ENCODE data around the gene ODAD3. TPM values are rescaled to one million over a fixed set of nuclear protein-coding genes. Genes with fewer than 3 reads are reported as not detected.
"Not testable (repeated sequence)": the region's sequence is repeated elsewhere in the genome, so short reads cannot be mapped to it uniquely, and the experiment has no call there.

ODAD3 gene
- polyA plus RNA-seq, 3 donors from 2014 or later: not detected

DNA sequence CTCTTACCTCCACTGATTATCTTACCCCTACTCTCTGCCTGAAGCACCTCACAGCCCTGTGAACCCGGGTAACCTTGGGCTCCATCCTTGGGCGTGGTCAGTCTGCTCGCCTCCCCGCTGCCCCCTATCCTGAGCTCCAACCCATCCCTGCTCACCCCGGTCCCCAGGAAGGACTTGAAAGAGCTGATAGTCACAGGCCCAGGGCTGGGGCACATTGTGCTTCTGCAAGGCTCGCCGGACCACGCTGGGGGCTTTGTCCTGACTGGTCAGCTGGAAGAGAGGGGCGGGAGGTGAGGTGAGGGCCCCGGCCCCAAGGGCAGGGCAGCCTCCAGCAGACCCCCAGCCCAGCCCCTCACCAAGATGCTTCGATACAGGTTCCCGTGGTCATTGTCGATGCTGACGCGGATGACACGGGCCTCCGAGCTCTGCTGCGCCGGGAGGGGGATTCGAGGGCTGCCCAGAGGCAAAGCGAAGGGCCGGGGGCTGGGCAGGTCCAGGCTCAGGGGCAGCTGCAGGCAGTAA, 37.8 kb downstream of the ODAD3 start:
- Mint-ChIP-seq H3K27me3 (ENCODE audit: low read depth in 3 of 3) (peaks cover 0 to 5% (median 2%) of the 10 kb centered on the region in 3 donors), H3K9me3 (peaks cover 0 to 2% (median 0%) of the 10 kb centered on the region in 6 donors), H3K36me3 (peaks cover 0 to 3% (median 0%) of the 10 kb centered on the region in 3 donors), H3K4me1 (peaks cover 0 to 2% of the 10 kb centered on the region in 2 donors), H3K4me3 (no peak overlapping the region), H3K27ac (no peak overlapping the region)
- DNase-seq: no peak

DNA sequence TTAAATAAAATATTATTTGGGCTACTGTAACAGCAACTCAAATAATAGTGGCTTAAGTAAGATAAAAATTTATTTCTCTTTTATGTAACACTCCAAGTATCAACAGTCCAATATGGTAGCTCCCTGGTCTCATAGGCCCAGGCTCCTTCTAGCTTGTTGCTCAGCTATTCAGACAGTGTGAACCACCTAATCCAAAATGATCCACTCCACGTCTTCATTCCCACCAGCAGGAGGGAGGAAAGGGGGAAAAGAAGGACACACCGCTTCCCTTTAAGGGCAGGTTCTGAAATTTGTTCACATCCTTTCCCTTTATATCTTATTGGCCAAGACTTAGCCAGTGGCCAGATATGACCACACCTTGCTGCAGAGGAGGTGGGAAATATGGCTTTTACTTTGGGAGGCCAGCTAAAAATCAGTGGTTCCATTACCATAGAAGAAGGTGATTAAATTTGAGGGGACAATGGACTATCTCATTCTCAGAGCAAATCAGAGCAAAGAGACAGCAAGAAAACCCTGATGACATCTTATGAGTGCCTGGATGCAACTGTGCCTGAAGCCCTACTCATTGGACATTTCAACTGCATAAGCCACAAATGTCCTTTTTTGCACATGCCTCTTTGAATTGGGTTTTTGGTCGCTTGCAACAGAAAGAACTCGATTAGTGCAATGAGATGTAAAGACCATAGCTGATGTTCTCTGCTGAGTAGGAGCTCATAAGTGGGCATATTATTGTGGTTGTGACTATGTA, 43.8 kb downstream of the ODAD3 start:
- H3K9me3 Mint-ChIP-seq: peaks cover 0 to 3% (median 0%) of the 10 kb centered on the region in 6 donors
- no peak for DNase-seq
- H3K4me1 Mint-ChIP-seq: peaks cover 0 to 2% of the 10 kb centered on the region in 2 donors
- H3K4me3 Mint-ChIP-seq: no peak overlapping the region
- peaks cover 0 to 3% (median 0%) of the 10 kb centered on the region in 3 donors for H3K36me3 Mint-ChIP-seq
- H3K27ac Mint-ChIP-seq: no peak overlapping the region
- H3K27me3 Mint-ChIP-seq (ENCODE audit: low read depth in 3 of 3): peaks cover 0 to 7% (median 0%) of the 10 kb centered on the region in 3 donors

DNA sequence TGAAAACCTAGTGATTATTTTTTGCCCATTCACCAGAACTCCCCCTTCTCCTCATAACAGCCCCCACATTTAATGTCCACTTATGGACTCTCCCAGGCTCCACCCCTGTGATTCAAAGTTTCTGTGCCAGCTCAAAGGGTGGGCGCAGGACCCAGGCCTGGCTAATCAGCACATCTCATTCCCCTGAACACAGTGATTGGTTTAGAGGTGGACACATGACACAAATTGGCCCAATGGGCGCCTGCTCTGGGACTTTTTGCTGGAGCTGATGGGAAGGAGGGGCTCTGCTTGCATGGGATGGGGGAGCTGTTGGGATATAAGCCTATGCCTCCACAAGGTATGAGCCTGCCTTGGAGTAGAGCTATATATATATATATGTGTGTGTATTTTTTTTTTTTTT, 44.6 kb downstream of the ODAD3 start:
- peaks cover 0 to 7% (median under 1%) of the 10 kb centered on the region in 3 donors for H3K27me3 Mint-ChIP-seq (ENCODE audit: low read depth in 3 of 3)
- H3K36me3 Mint-ChIP-seq: peaks cover 0 to 2% (median 0%) of the 10 kb centered on the region in 3 donors
- H3K27ac Mint-ChIP-seq: peak overlapping the region in 1 of 6 donors; percentile 56
- H3K9me3 Mint-ChIP-seq: peaks cover 0 to 3% (median 0%) of the 10 kb centered on the region in 6 donors
- H3K4me1 Mint-ChIP-seq: peaks cover 0 to 2% of the 10 kb centered on the region in 2 donors
- no peak for DNase-seq
- no peak overlapping the region for H3K4me3 Mint-ChIP-seq

DNA sequence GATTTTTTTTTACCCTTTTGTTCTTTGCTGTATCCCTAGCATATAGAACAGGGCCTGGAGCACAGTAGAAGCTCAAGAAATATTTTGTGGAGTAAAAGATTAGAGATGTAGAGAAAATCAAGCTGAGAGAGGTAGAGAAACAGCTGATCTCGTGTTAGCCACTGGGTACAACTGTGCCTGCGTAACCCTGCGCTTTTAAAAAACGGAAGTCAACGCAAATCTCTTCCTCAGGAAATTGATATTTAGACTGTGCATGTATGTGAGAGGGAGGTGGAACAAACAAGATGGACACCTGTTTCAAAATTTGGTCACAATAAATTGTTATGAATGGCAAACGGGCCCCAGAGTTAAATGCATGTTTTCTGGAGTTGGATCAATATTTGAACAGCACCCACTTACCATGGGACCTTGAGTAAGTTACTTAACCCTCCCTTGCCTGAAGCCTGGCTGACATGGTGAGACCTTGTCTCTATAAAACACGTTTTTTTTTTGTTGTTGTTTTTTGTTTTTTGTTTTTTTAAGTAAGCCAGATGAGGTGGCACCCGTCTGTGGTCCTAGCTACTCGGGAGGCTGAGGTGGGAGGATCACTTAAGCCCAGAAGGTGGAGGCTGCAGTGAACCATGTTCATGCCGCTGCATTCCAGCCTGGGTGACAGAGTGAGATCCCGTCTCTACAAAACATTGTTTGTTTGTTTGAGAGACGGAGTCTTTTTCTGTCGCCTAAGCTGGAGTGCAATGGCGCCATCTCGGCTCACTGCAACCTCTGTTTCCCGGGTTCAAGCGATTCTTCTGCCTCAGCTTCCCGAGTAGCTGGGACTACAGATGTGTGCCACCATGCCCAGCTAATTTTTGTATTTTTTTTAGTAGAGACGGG, 47.5 kb downstream of the ODAD3 start:
- no peak overlapping the region for H3K4me3 Mint-ChIP-seq
- H3K27me3 Mint-ChIP-seq (ENCODE audit: low read depth in 3 of 3): peaks cover 2 to 9% (median 7%) of the 10 kb centered on the region in 3 donors
- no peak for DNase-seq
- peaks cover 7 to 8% of the 10 kb centered on the region in 2 donors for H3K4me1 Mint-ChIP-seq
- no peaks in the 10 kb centered on the region for H3K36me3 Mint-ChIP-seq
- no peak overlapping the region for H3K27ac Mint-ChIP-seq
- peaks cover 0 to 3% (median 0%) of the 10 kb centered on the region in 6 donors for H3K9me3 Mint-ChIP-seq

DNA sequence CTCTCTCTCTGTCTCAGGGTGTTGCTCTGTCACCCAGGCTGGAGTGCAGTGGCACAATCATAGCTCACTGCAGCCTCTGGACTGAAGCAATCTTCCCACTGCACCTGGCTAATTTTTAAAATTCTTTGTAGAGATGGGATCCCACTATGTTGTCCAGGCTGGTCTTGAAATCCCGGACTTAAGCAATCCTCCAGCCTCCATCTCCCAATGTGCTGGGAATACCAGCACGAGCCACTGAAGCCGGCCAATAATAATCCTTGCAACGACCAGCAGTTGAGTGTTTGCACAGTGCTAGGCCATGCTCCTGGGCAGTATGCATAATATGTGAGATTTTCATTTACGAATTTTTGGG, 50.2 kb downstream of the ODAD3 start:
- Mint-ChIP-seq H3K9me3 (no peaks in the 10 kb centered on the region), H3K27me3 (ENCODE audit: low read depth in 3 of 3) (peaks cover 11 to 25% (median 20%) of the 10 kb centered on the region in 3 donors), H3K4me3 (no peak overlapping the region), H3K27ac (no peak overlapping the region), H3K36me3 (no peaks in the 10 kb centered on the region), H3K4me1 (peaks cover 28 to 29% of the 10 kb centered on the region in 2 donors)
- no peak for DNase-seq

DNA sequence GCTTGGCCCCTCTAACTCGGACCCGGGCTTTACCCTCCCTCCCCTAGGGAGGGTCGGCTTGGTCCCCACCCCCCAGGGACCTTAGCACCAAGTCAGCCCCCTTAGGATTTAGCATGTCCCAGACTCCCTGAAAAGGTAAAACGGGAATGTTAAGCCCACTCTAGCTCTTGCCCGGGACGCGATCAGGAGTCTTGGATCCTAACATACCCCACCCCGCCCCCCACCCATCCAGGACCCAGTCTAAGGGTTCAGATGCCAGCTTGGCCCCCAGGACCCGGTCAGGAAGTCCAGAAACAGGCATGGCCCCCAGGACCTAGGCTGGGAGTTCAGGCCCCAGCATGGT, 51.2 kb downstream of the ODAD3 start:
- Mint-ChIP-seq H3K27ac (no peak overlapping the region), H3K27me3 (ENCODE audit: low read depth in 3 of 3) (peaks cover 11 to 25% (median 20%) of the 10 kb centered on the region in 3 donors), H3K9me3 (no peaks in the 10 kb centered on the region), H3K36me3 (no peaks in the 10 kb centered on the region), H3K4me1 (peaks cover 28 to 29% of the 10 kb centered on the region in 2 donors), H3K4me3 (no peak overlapping the region)
- DNase-seq: no peak

DNA sequence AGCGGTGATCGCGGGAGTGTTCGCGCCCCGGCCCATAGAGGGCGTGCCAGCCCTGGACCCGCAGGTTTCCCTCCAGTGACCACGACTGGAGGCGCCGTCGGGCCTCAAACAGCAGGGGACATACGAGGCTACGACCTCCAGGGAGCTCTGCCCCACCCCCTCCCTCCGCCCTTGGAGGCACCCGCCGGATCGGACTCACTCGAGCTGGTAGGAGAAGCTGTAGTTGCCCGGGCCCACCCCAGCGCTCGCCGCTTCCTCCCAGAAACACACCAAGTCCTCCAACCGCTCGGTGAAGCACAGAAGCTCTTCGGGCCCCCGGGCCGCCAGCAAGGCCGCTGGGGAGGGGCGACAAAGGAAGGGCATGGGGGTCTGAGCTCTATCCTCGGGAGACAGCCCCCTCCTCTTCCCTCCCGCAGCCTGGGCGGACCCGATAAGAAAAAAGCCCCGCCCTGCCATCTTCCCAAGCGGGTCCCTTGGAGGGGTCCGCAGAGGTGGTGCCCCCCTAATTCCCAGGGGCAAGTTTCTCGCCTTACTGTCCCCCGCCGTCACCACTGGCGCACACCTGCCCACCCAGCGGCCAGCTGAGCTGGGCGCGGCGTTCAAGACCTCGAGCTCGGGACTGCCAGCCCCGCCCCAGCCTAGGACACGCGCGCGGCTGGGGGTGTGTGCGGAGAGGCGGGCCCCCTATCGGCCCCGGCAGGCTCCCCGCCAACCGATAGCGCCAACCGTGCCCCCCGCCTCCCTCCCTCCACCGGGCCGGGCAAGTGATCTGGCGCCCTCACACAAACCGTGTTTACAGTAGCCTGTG, 51.8 kb downstream of the ODAD3 start:
- peak overlapping the region in 4 of 6 donors; percentile 85 to 100 (median 88) for H3K27ac Mint-ChIP-seq
- H3K4me3 Mint-ChIP-seq: peak overlapping the region; percentile 56 to 72 (median 65)
- DNase-seq: peak; percentile 39 to 52 (median 42)
- H3K36me3 Mint-ChIP-seq: no peaks in the 10 kb centered on the region
- peaks cover 11 to 25% (median 20%) of the 10 kb centered on the region in 3 donors for H3K27me3 Mint-ChIP-seq (ENCODE audit: low read depth in 3 of 3)
- peaks cover 28 to 29% of the 10 kb centered on the region in 2 donors for H3K4me1 Mint-ChIP-seq
- H3K9me3 Mint-ChIP-seq: no peaks in the 10 kb centered on the region

DNA sequence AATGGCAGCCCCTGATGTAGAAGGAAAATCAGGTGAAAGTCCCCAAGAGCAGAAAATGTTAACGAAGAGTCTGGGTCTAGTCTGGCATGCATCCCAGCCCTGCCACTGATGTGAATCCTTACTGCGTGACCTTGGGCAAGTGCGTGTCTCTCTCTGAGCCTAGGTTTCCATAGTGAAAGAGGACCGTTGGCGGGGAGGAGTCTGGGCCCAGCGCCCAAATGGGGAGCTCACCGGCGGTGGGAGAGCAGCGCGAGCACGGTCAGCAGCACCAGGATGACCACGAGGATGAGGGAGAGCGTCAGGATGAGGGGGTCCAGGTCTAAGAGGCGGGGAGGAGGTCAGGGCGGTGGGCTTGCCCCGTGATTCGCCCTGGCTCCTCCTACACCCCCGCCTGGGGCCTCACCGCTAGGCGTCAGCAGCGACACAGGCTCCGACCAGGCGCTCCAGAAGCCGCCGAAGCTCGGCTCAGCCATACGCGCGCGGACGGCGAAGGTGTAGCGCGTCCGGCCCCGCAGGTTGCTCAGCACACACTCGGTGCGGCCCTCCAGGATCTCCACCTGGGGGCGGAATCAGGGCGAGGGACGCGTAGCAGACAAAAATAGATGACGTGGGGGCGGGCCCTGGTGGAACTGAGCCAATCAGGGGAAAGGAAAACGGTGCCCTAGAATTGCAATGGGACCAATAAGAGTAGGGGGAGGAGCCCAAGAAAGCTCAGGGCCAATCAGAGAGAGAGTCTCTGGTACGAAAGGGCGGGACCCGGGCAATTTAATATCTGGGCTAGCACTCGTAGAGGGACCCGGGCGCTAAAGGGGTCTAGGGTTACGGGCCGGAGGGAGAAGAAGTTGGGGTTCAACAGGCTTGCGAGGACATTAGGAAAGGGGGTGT, 54.0 kb downstream of the ODAD3 start:
- Mint-ChIP-seq H3K4me1 (peaks cover 28 to 38% of the 10 kb centered on the region in 2 donors), H3K27ac (peak overlapping the region; percentile 95 to 100 (median 96)), H3K9me3 (no peaks in the 10 kb centered on the region), H3K36me3 (peaks cover 4% of the 10 kb centered on the region in 3 donors), H3K4me3 (peak overlapping the region; percentile 84 to 99 (median 97)), H3K27me3 (ENCODE audit: low read depth in 3 of 3) (peaks cover 9 to 25% (median 20%) of the 10 kb centered on the region in 3 donors)
- peak; percentile 96 for DNase-seq

DNA sequence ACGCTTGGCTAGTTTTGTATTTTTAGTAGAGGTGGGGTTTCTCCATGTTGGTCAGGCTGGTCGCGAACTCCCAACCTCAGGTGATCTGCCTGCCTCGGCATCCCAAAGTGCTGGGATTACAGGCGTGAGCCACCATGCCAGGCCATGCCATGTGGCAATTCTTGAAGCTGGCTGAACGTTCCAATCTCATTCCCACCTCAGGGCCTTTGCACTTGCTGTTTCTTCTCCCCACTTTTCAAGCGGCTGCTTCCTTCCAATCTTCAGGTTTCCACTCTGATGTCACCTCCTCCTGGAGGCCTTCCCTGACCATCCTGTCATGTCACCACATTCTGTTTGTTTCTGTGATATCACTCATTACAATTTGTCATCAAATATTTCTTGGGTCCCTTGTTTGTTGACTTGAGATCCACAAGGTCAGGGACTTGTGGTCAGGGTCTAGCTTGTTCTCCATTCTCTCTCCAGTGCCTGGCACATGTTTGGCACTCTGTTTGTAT, 55.0 kb downstream of the ODAD3 start:
- Mint-ChIP-seq H3K36me3 (peaks cover 4% of the 10 kb centered on the region in 3 donors), H3K4me3 (peak overlapping the region; percentile 84 to 99 (median 97)), H3K4me1 (peaks cover 28 to 38% of the 10 kb centered on the region in 2 donors), H3K27ac (peak overlapping the region; percentile 95 to 100 (median 96)), H3K9me3 (no peaks in the 10 kb centered on the region), H3K27me3 (ENCODE audit: low read depth in 3 of 3) (peaks cover 9 to 25% (median 18%) of the 10 kb centered on the region in 3 donors)
- no peak for DNase-seq

DNA sequence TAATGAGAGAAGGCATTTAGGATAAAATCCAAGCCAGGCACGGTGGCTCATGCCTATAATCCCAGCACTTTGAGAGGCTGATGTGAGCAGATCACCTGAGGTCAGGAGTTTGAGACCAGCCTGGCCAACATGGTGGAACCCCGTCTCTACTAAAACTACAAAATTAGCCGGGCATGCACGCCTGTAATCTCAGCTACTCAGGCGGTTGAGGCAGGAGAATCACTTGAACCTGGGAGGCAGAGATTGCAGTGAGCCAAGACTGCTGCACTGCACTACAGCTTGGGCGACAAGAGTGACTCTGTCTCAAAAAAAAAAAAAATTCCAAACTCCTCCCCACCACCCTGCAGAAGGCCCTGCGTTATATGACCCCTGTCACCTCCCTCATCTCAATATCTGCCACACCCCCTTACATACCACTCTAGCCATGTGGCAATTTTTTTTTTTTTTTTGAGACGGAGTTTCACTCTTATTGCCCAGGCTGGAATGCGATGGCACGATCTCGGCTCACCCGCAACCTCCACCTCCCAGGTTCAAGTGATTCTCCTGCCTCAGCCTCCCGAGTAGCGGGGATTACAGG, 55.6 kb downstream of the ODAD3 start:
- peaks cover 9 to 25% (median 16%) of the 10 kb centered on the region in 3 donors for H3K27me3 Mint-ChIP-seq (ENCODE audit: low read depth in 3 of 3)
- not testable (repeated sequence) for DNase-seq, H3K4me3 Mint-ChIP-seq, H3K9me3 Mint-ChIP-seq, H3K36me3 Mint-ChIP-seq
- peak overlapping the region in 1 of 6 donors; percentile 95 for H3K27ac Mint-ChIP-seq
- peaks cover 28 to 38% of the 10 kb centered on the region in 2 donors for H3K4me1 Mint-ChIP-seq

DNA sequence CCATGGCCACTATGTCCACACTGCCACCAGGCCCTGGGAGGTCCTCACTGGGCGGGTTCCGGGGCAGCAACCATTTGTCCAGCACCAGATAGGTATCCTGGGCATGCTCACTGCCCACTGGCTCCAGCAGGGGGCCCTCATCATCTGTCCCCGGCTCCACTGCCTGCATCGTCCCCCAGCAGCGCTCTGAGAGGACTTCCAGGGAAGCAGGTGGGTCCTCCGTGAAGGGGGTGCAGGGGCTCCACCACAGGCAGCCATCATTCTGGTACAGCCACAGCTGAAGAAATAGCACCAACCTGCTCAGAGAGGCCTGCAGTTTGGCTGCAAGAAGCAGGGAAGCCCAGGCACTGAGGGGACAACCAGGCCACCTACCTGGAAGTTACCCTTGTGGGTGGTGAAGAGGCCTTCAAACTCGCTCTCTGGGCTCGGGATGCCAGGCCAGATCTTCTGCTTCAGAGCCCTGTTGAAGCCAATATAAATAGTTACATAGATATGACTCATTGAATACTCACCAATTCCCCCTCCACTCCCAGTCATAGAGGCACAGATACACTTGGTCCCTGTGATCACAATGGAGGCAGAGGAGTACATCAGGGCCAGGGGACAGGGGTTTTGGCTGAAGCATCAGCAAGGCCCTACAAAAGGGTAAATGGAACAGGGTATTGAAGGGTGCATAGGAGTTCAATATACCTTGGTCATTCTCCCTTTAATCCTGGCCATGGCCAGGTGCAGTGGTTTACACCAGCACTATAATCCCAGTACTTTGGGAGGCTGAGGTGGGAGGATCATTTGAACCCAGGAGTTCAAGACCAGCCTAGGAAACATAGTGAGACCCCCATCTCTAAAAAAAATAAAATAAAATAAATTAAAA, 56.4 kb downstream of the ODAD3 start:
- Mint-ChIP-seq H3K4me1 (peaks cover 28 to 37% of the 10 kb centered on the region in 2 donors), H3K4me3 (peak overlapping the region in 3 of 5 donors; percentile 17 to 50 (median 21)), H3K36me3 (peaks cover 4% of the 10 kb centered on the region in 3 donors), H3K9me3 (no peaks in the 10 kb centered on the region), H3K27ac (peak overlapping the region in 1 of 6 donors; percentile 44), H3K27me3 (ENCODE audit: low read depth in 3 of 3) (peaks cover 9 to 22% (median 16%) of the 10 kb centered on the region in 3 donors)
- no peak for DNase-seq
